Measurements from ENCODE around the gene PEX26.

PEX26 gene

GRCh38 chr22:18093661-18094060 lies 15.9 kb downstream of the PEX26 start:
- Histone ChIP-seq H3K36me3 (ENCODE audit: control insufficient read depth in 1 of 2, insufficient read depth in 2 of 2, low read length in 2 of 2) (peaks cover 16 to 20% of the 10 kb centered on the region in 2 experiments), H3K27ac (ENCODE audit: low read depth, low read length) (no peak overlapping the region), H2BK12ac (ENCODE audit: low read length) (no peak overlapping the region), H3K18ac (ENCODE audit: low read length) (no peak overlapping the region), H3K27me3 (ENCODE audit: insufficient read depth, low read length) (no peaks in the 10 kb centered on the region), H4K12ac (ENCODE audit: low read depth, low read length) (no peak overlapping the region), H3K4me2 (ENCODE audit: low read length) (no peak overlapping the region), H3K9ac (ENCODE audit: low read length) (no peak overlapping the region), H2AK5ac (ENCODE audit: low read length) (no peak overlapping the region), H2BK120ac (ENCODE audit: insufficient read depth, low read length, poor library complexity) (no peak overlapping the region), H3K4me3 (ENCODE audit: low read depth, low read length) (no peak overlapping the region), H3K23ac (ENCODE audit: low read length) (no peak overlapping the region), H3K79me1 (ENCODE audit: low read length) (no peaks in the 10 kb centered on the region), H3K4ac (ENCODE audit: low read depth, low read length) (no peak overlapping the region), H2AFZ (ENCODE audit: insufficient read depth, low read length, poor library complexity) (no peak overlapping the region), H3K9me3 (ENCODE audit: insufficient read depth, low read depth, low read length) (no peaks in the 10 kb centered on the region), H2BK5ac (ENCODE audit: low read depth, low read length, poor library complexity) (no peak overlapping the region), H3K4me1 (ENCODE audit: control insufficient read depth in 1 of 2, insufficient read depth in 2 of 2, low read length in 2 of 2) (no peaks in the 10 kb centered on the region), H4K8ac (ENCODE audit: low read depth, low read length) (no peak overlapping the region), H3K79me2 (ENCODE audit: control insufficient read depth, insufficient read depth, low read length, poor library complexity) (no peaks in the 10 kb centered on the region), H4K91ac (ENCODE audit: low read depth, low read length) (no peak overlapping the region), H3K14ac (ENCODE audit: low read length) (no peak overlapping the region)
- DNase-seq, result peak in 1 of 2 donors; percentile 20
- no CpG with 5 or more reads among the region's 6 CpGs for WGBS (ENCODE audit: extremely low coverage, insufficient coverage, insufficient read length)

DNA sequence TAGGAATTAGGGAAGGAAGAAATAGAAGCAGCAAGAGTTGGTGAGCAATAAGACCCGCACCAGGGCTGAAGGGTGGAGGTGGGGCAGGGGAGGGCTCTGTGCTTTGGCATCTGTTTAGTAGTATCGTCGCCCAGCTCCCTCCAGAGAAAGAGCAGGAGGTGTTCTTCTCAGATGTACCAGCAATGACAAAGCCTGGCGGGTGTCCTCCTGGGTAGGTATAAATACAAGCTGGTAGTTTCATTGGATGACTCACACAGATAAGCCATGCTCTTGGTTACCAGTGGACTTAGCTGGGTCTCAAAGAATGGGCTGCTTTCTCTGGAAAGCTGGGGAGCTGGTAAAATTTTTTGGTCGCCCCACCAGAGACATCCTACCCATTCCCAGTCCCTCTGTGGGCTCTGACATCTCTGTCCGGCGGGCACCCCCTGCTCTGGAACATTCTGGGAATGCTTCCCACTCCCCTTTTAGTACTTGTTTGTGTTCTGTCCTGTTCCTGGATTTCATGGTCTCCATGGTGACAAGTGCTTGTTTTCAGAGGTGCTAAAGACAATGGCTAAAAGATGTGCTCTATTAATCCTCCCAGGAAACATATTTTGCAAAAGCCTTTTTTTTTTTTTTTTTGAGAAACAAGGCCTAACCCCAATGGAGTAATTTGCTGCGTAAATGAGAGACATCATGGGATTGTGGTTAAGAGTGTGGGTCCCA lies 17.5 kb downstream of the PEX26 start:
- no CpG with 5 or more reads among the region's 8 CpGs for whole genome bisulfite sequencing (ENCODE audit: extremely low coverage, insufficient coverage, insufficient read length)
- no peaks in the 10 kb centered on the region for H3K4me1 ChIP-seq (ENCODE audit: control insufficient read depth in 1 of 2, insufficient read depth in 2 of 2, low read length in 2 of 2)
- H3K27ac ChIP-seq (ENCODE audit: low read depth, low read length), result no peak overlapping the region
- no peak overlapping the region for H3K23ac ChIP-seq (ENCODE audit: low read length)
- no peak overlapping the region for H3K9ac ChIP-seq (ENCODE audit: low read length)
- no peaks in the 10 kb centered on the region for H3K79me1 ChIP-seq (ENCODE audit: low read length)
- no peak overlapping the region for H3K14ac ChIP-seq (ENCODE audit: low read length)
- no peak overlapping the region for H2BK5ac ChIP-seq (ENCODE audit: low read depth, low read length, poor library complexity)
- H2AFZ ChIP-seq (ENCODE audit: insufficient read depth, low read length, poor library complexity), result no peak overlapping the region
- H3K36me3 ChIP-seq (ENCODE audit: control insufficient read depth in 1 of 2, insufficient read depth in 2 of 2, low read length in 2 of 2), result peaks cover 7 to 11% of the 10 kb centered on the region in 2 experiments
- no peak overlapping the region for H4K12ac ChIP-seq (ENCODE audit: low read depth, low read length)
- H3K4me2 ChIP-seq (ENCODE audit: low read length), result no peak overlapping the region
- no peak overlapping the region for H2BK12ac ChIP-seq (ENCODE audit: low read length)
- H3K4me3 ChIP-seq (ENCODE audit: low read depth, low read length), result no peak overlapping the region
- H3K79me2 ChIP-seq (ENCODE audit: control insufficient read depth, insufficient read depth, low read length, poor library complexity), result no peaks in the 10 kb centered on the region
- no peak overlapping the region for H3K18ac ChIP-seq (ENCODE audit: low read length)
- H4K91ac ChIP-seq (ENCODE audit: low read depth, low read length), result no peak overlapping the region
- H2BK120ac ChIP-seq (ENCODE audit: insufficient read depth, low read length, poor library complexity), result no peak overlapping the region
- no peaks in the 10 kb centered on the region for H3K27me3 ChIP-seq (ENCODE audit: insufficient read depth, low read length)
- no peak for DNase-seq
- H3K9me3 ChIP-seq (ENCODE audit: insufficient read depth, low read depth, low read length), result no peaks in the 10 kb centered on the region
- H4K8ac ChIP-seq (ENCODE audit: low read depth, low read length), result no peak overlapping the region
- no peak overlapping the region for H2AK5ac ChIP-seq (ENCODE audit: low read length)
- no peak overlapping the region for H3K4ac ChIP-seq (ENCODE audit: low read depth, low read length)

GRCh38 chr22:18096823-18097222 lies 19.0 kb downstream of the PEX26 start:
- no peak overlapping the region for H3K27ac ChIP-seq (ENCODE audit: low read depth, low read length)
- no peak overlapping the region for H2AFZ ChIP-seq (ENCODE audit: insufficient read depth, low read length, poor library complexity)
- H3K79me2 ChIP-seq (ENCODE audit: control insufficient read depth, insufficient read depth, low read length, poor library complexity), result no peaks in the 10 kb centered on the region

DNA sequence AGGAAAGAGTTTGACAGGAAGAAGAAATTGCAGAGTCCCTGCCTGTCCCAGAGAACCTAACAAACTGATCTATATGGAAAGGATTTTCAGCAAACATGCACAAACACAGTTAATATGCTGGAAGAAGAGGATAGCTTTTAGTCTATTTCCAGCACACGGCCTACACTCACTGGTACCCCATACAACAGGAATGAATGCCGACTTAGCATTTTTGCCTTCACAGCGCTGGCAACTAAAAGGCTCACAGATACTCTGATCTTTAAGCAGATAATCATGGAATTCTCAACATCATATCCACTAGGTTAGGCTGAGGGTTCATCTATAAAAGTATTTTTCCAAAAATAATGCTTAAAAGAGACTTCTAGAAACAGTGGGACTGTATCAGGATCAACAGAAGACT lies 23.0 kb downstream of the PEX26 start:
- H3K36me3 ChIP-seq (ENCODE audit: control insufficient read depth in 1 of 2, insufficient read depth in 2 of 2, low read length in 2 of 2), result peaks cover 0 to 2% of the 10 kb centered on the region in 2 experiments

More at GRCh38 chr22:18096823-18097222, 19.0 kb downstream of the PEX26 start:
- no peak for DNase-seq
- Histone ChIP-seq H3K36me3 (ENCODE audit: control insufficient read depth in 1 of 2, insufficient read depth in 2 of 2, low read length in 2 of 2) (peaks cover 2 to 5% of the 10 kb centered on the region in 2 experiments), H3K18ac (ENCODE audit: low read length) (no peak overlapping the region), H3K4me3 (ENCODE audit: low read depth, low read length) (no peak overlapping the region), H3K23ac (ENCODE audit: low read length) (no peak overlapping the region), H2BK12ac (ENCODE audit: low read length) (no peak overlapping the region), H3K14ac (ENCODE audit: low read length) (no peak overlapping the region), H4K8ac (ENCODE audit: low read depth, low read length) (no peak overlapping the region), H3K27me3 (ENCODE audit: insufficient read depth, low read length) (no peaks in the 10 kb centered on the region), H3K4ac (ENCODE audit: low read depth, low read length) (no peak overlapping the region), H3K9ac (ENCODE audit: low read length) (no peak overlapping the region), H3K9me3 (ENCODE audit: insufficient read depth, low read depth, low read length) (no peaks in the 10 kb centered on the region), H3K79me1 (ENCODE audit: low read length) (no peaks in the 10 kb centered on the region), H2AK5ac (ENCODE audit: low read length) (no peak overlapping the region), H2BK5ac (ENCODE audit: low read depth, low read length, poor library complexity) (no peak overlapping the region), H3K4me1 (ENCODE audit: control insufficient read depth in 1 of 2, insufficient read depth in 2 of 2, low read length in 2 of 2) (no peaks in the 10 kb centered on the region), H4K91ac (ENCODE audit: low read depth, low read length) (no peak overlapping the region), H2BK120ac (ENCODE audit: insufficient read depth, low read length, poor library complexity) (no peak overlapping the region), H3K4me2 (ENCODE audit: low read length) (no peak overlapping the region), H4K12ac (ENCODE audit: low read depth, low read length) (no peak overlapping the region)
- WGBS (ENCODE audit: extremely low coverage, insufficient coverage, insufficient read length), result no CpG with 5 or more reads among the region's 3 CpGs

More for the DNA sequence above, 23.0 kb downstream of the PEX26 start:
- Histone ChIP-seq H4K8ac (ENCODE audit: low read depth, low read length) (no peak overlapping the region), H3K14ac (ENCODE audit: low read length) (no peak overlapping the region), H3K27ac (ENCODE audit: low read depth, low read length) (no peak overlapping the region), H3K79me1 (ENCODE audit: low read length) (no peaks in the 10 kb centered on the region), H3K4me2 (ENCODE audit: low read length) (no peak overlapping the region), H4K12ac (ENCODE audit: low read depth, low read length) (no peak overlapping the region), H3K27me3 (ENCODE audit: insufficient read depth, low read length) (no peaks in the 10 kb centered on the region), H3K4me1 (ENCODE audit: control insufficient read depth in 1 of 2, insufficient read depth in 2 of 2, low read length in 2 of 2) (no peaks in the 10 kb centered on the region), H2BK12ac (ENCODE audit: low read length) (no peak overlapping the region), H3K9me3 (ENCODE audit: insufficient read depth, low read depth, low read length) (peaks cover 3% of the 10 kb centered on the region), H3K4me3 (ENCODE audit: low read depth, low read length) (no peak overlapping the region), H3K79me2 (ENCODE audit: control insufficient read depth, insufficient read depth, low read length, poor library complexity) (no peaks in the 10 kb centered on the region), H2BK120ac (ENCODE audit: insufficient read depth, low read length, poor library complexity) (no peak overlapping the region), H3K9ac (ENCODE audit: low read length) (no peak overlapping the region), H2AFZ (ENCODE audit: insufficient read depth, low read length, poor library complexity) (no peak overlapping the region), H2BK5ac (ENCODE audit: low read depth, low read length, poor library complexity) (no peak overlapping the region), H3K18ac (ENCODE audit: low read length) (no peak overlapping the region), H3K23ac (ENCODE audit: low read length) (no peak overlapping the region), H3K4ac (ENCODE audit: low read depth, low read length) (no peak overlapping the region), H4K91ac (ENCODE audit: low read depth, low read length) (no peak overlapping the region), H2AK5ac (ENCODE audit: low read length) (no peak overlapping the region)
- WGBS (ENCODE audit: extremely low coverage, insufficient coverage, insufficient read length), result no CpG with 5 or more reads among the region's 3 CpGs
- no peak for DNase-seq

Data from trophoblast cell (in vitro differentiated cells and primary cell).